HepG2 (cell line): ENCODE data around the gene ALLC. TPM values are rescaled to one million over a fixed set of nuclear protein-coding genes. Genes with fewer than 3 reads are reported as not detected.

Source experiments
- ATAC-seq: fragments of 200-7000 bp; cut with Tn5 transposase; 3 replicates; pipeline ENCODE4 v1.9.1; 2020; ENCODE audit warnings: mild to moderate bottlenecking, moderate library complexity
- BruUV-seq: library from RNA; stranded (reverse); fragments of 400-500 nt; replicated peaks from 2 replicates; lab custom pipeline; 2021; lab: Mats Ljungman, UMichigan
- CTCF ChIA-PET: fragments of 300-600 bp; formaldehyde crosslinking; extraction: SDS; loops from one replicate; lab custom pipeline; 2021; ENCODE audit warnings: low total read pairs, inconsistent platforms, low intra/inter-chr PET ratio; lab: Yijun Ruan, JAX
- POLR2A ChIA-PET: fragments of 350-600 bp; sonication (Branson Sonifier 250); formaldehyde crosslinking; loops from one replicate; lab custom pipeline; 2020; ENCODE audit warnings: antibody characterized with exemption, inconsistent platforms; lab: Yijun Ruan, JAX
- DNase-seq: peaks from one replicate; pipeline ENCODE4 v3.0.0-alpha.2; 2015; ENCODE audit warnings: low spot score
- FAIRE-seq: peaks from 3 replicates; lab custom pipeline; 2011; peaks lifted over from hg19 to GRCh38; lab: Jason Lieb, UNC
- H2AFZ ChIP-seq: one replicate; pipeline ENCODE4 v1.6.1; 2011; ENCODE audit warnings: low read length, inconsistent platforms
- H3K27ac ChIP-seq: fragments of 300-600 bp; 3 replicates; pipeline ENCODE4 v1.8.0; 2011; ENCODE audit warnings: mixed run types, mild to moderate bottlenecking, mixed read lengths, low read length, inconsistent platforms; ENCODE audit not compliant: insufficient read depth; ENCODE audit errors: extremely low read length
- H3K27me3 ChIP-seq, 2 experiments: fragments of 200-600 bp in 1 of 2; 2 replicates in 1 of 2; 3 replicates in 1 of 2; pipeline versions ENCODE4 v1.6.0 to v1.8.0; 2011; ENCODE audit warnings: low read length in 2 of 2, mild to moderate bottlenecking in 2 of 2, moderate library complexity in 2 of 2, inconsistent platforms in 1 of 2; ENCODE audit not compliant: insufficient read depth in 2 of 2, control insufficient read depth in 1 of 2
- H3K36me3 ChIP-seq, 2 experiments: fragments of 200-600 bp in 1 of 2; replicated peaks in 1 of 2; 2 replicates in 1 of 2; 3 replicates in 1 of 2; pipeline versions ENCODE4 v1.5.1 to v1.8.0; 2011; ENCODE audit warnings: low read length in 2 of 2, inconsistent platforms in 1 of 2; ENCODE audit not compliant: insufficient read depth in 2 of 2, control insufficient read depth in 1 of 2
- H3K4me1 ChIP-seq: 2 replicates; pipeline ENCODE4 v1.5.1; 2012; ENCODE audit warnings: low read length, inconsistent platforms; ENCODE audit not compliant: insufficient read depth
- H3K4me2 ChIP-seq: 2 replicates; pipeline ENCODE4 v1.6.0; 2011; ENCODE audit warnings: low read depth, low read length, inconsistent platforms
- H3K4me3 ChIP-seq, 3 experiments: fragments of 200-600 bp in 1 of 3; sonication (generic), shearing (Covaris generic) in 1 of 3; replicated peaks in 1 of 3; 2 replicates each; pipeline ENCODE4 v1.5.1; 2011 to 2016; ENCODE audit warnings: low read length in 3 of 3, inconsistent platforms in 2 of 3, low read depth in 2 of 3, mild to moderate bottlenecking in 2 of 3, control low read depth in 1 of 3, mixed read lengths in 1 of 3; ENCODE audit not compliant: insufficient read depth in 1 of 3
- H3K79me2 ChIP-seq: one replicate; pipeline ENCODE4 v1.6.1; 2011; ENCODE audit warnings: low read length, inconsistent platforms; ENCODE audit not compliant: insufficient read depth
- H3K9ac ChIP-seq: 2 replicates; pipeline ENCODE4 v1.6.0; 2011; ENCODE audit warnings: mild to moderate bottlenecking, low read depth, low read length, inconsistent platforms; ENCODE audit not compliant: insufficient read depth
- H3K9me3 ChIP-seq: 2 replicates; pipeline ENCODE4 v1.5.1; 2012; ENCODE audit warnings: mild to moderate bottlenecking, low read length
- H4K20me1 ChIP-seq: 2 replicates; pipeline ENCODE4 v1.6.0; 2011; ENCODE audit warnings: inconsistent platforms, mild to moderate bottlenecking, low read length, moderate library complexity; ENCODE audit not compliant: insufficient read depth
- LRRFIP1 ChIP-seq: sonication (generic); formaldehyde crosslinking; conservative IDR thresholded peaks from 2 replicates; pipeline ENCODE4 v1.4.0; 2020; ENCODE audit warnings: missing genetic modification reagents
- NCOA5 ChIP-seq: sonication (generic); formaldehyde crosslinking; IDR thresholded peaks from 2 replicates; pipeline ENCODE4 v1.4.0; 2020; ENCODE audit warnings: missing genetic modification reagents
- WGBS: methylation state at CpG from one replicate; pipeline ENCODE4 v1.1.6; 2017; ENCODE audit warnings: low lambda C conversion rate; 5-methylcytosine and 5-hydroxymethylcytosine counted together
- in situ Hi-C: cut with HindIII; loops from 2 replicates; pipeline ENCODE4 v1.10.0; 2017; ENCODE audit warnings: low pct_unique_long_range_greater_than_20kb; ENCODE audit not compliant: extremely low pct_ligation_motif_present
- intact Hi-C: fragments of 100-400 bp; cut with micrococcal nuclease; formaldehyde crosslinking; loops from one replicate; pipeline ENCODE4 v1.10.0; 2022; ENCODE audit not compliant: unreplicated experiment
- polyA plus RNA-seq, 8 experiments: library from polyadenylated mRNA; depleted of rRNA in 3 of 8; stranded (reverse) in 7 of 8; unstranded in 1 of 8; fragments of >200 nt; fragmentation: Illumina TruSeq in 4 of 8; extraction: Trizol in 4 of 8; gene quantifications; 2 replicates each; pipeline versions ENCODE4 v1.2.1 to v1.2.3, GENCODE V29; 2011 to 2016; ENCODE audit warnings: low read depth in 4 of 8, missing spikeins in 1 of 8, mixed read lengths in 1 of 8; ENCODE audit not compliant: insufficient read depth in 1 of 8
- total RNA-seq, 5 experiments: library from RNA; depleted of rRNA; stranded (reverse); fragments of >200 nt; fragmentation: Illumina TruSeq; extraction: Trizol; gene quantifications; 2 replicates each; pipeline ENCODE4 v1.2.3, GENCODE V29; 2016; ENCODE audit warnings: low read depth in 1 of 5

The ALLC gene
- total and polyA plus RNA-seq, 2 of the 13 experiments (the other 11 are each of a cell fraction or from before 2014, with no cell fraction given) = 0.08 to 0.11 TPM

- Histone ChIP-seq H3K27me3 (peaks cover 3 to 11% of the 10 kb centered on the region in 2 experiments; a peak in 1 of 5 replicates), H3K79me2 (no peaks in the 10 kb centered on the region), H4K20me1 (no peaks in the 10 kb centered on the region), H2AFZ (no peak overlapping the region), H3K4me3 (no peak overlapping the region), H3K4me2 (no peak overlapping the region), H3K4me1 (peaks cover 85% of the 10 kb centered on the region), H3K36me3 (no peaks in the 10 kb centered on the region), H3K9me3 (no peaks in the 10 kb centered on the region), H3K9ac (no peak overlapping the region), H3K27ac (no peak overlapping the region)
- ChIA-PET CTCF (no interaction called here), POLR2A (no interaction called here)
- in situ Hi-C loops (loop anchor here (5.0 kb wide), 1 partner anchor 77 kb away; the partner anchor contains the start of gene RPS7), intact Hi-C loops (loop anchor here (5.0 to 10.0 kb wide), 3 partner anchors 97 to 350 kb away; partner anchors contain the start of genes EIPR1, RNASEH1 and TRAPPC12)
- WGBS = 49% methylated on average over 16 of the region's 21 CpGs
- no TSS peak for BruUV-seq
- FAIRE-seq = no peak
- DNase-seq = no peak
- no peak for ATAC-seq
- TF ChIP-seq NCOA5 (CRISPR knock-in tag) (no peak), LRRFIP1 (CRISPR knock-in tag) (no peak)
Measured at GRCh38 chr2:3654531-3655225, 3.3 kb upstream of the ALLC start.
